GM12864 (cell line): ENCODE measurements around the gene PRLH.

Experiments used
- DNase-seq: peaks from one replicate; pipeline ENCODE4 v3.0.0-alpha.2; 2011; ENCODE audit warnings: low read depth
- H3K4me3 ChIP-seq: 2 replicates; pipeline ENCODE4 v1.5.1; 2011; ENCODE audit warnings: mild to moderate bottlenecking, low read depth, low read length, control low read depth
- TF ChIP-seq, protein P1 (sequence below): IDR thresholded peaks from 2 replicates; pipeline ENCODE4 v1.5.1; 2011; ENCODE audit warnings: low read depth, mild to moderate bottlenecking, moderate library complexity, low read length, control low read depth, inconsistent platforms; ENCODE audit errors: missing control alignments

PRLH gene

DNA sequence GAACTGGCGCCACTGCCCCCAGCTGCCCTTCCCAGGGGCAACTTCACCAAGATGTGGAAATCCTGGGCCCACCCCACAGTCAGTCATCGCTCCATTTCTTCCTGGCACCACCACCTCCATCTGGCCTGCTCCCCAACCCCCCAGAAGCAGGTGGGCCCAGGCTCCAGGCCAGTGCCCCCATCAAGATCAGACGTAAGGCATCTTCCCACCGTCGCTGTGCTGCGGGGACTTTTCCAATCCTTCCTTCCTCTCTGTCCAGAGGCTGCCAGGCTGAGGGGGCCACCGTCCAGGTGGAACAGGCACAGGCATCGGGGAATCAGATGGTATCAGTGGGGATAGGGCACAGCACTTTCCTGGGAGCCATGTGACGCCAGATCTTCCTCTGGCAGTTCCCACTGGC lies 8.1 kb downstream of the PRLH start:
- TF ChIP-seq, protein P1, sequence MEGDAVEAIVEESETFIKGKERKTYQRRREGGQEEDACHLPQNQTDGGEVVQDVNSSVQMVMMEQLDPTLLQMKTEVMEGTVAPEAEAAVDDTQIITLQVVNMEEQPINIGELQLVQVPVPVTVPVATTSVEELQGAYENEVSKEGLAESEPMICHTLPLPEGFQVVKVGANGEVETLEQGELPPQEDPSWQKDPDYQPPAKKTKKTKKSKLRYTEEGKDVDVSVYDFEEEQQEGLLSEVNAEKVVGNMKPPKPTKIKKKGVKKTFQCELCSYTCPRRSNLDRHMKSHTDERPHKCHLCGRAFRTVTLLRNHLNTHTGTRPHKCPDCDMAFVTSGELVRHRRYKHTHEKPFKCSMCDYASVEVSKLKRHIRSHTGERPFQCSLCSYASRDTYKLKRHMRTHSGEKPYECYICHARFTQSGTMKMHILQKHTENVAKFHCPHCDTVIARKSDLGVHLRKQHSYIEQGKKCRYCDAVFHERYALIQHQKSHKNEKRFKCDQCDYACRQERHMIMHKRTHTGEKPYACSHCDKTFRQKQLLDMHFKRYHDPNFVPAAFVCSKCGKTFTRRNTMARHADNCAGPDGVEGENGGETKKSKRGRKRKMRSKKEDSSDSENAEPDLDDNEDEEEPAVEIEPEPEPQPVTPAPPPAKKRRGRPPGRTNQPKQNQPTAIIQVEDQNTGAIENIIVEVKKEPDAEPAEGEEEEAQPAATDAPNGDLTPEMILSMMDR: no peak

GRCh38 chr2:237574894-237575868 lies 8.8 kb downstream of the PRLH start:
- DNase-seq: no peak
- no peak overlapping the region for H3K4me3 ChIP-seq
- TF ChIP-seq, protein P1: no peak

More for the DNA sequence above, 8.1 kb downstream of the PRLH start:
- no peak overlapping the region for H3K4me3 ChIP-seq
- DNase-seq: no peak

DNA sequence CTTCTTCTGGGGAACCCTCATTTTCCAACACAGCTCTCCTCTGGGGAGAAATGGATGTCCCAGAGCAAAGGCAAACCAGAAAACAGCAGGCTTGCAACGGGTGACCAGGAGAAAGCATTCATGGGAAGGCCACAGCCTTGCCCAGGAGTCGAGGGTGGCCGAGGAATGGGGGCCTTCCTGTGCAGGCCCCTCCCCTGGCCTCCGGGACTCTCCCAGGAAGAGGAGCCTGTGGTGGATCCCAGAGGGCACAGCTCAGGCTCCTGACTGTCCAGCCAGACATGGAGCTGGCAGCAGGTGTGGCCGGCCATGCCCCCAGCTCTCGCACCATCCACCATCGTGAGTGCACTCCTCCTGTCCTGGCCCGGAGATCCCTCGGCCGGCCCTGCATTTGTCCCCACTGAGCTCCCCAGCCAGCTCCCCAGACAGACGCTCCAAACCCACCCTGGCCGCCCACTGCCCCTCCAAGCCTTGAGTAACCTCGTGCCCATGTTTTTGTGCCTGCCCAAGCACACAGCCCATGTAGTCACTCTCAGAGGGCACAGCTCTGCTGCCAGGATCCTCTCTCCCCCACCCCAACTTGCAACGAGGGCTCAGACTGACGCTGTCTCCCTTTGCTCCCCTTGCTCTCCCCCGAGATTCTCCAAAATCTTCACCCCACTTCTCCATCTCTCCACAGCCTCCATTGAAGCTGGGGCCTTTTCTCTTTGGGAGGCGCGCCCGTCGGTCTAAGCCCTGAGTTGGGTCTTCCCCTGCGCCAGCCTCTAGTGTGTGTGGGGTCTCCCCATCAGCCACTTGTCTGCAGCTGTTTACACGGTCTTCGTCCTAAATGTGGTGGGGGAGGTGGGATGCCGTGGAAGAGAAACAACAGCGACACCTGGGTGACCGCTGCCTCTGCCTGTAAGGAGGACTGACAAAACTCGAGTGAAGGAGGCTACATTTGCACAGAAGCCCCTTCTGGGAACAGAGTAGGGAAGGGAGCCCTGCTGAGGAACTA lies 9.8 kb downstream of the PRLH start:
- no peak overlapping the region for H3K4me3 ChIP-seq
- DNase-seq: no peak
- TF ChIP-seq, protein P1: no peak

GRCh38 chr2:237576974-237577373 lies 10.6 kb downstream of the PRLH start:
- TF ChIP-seq, protein P1: no peak
- DNase-seq: no peak
- no peak overlapping the region for H3K4me3 ChIP-seq

- TF ChIP-seq, protein P1: no peak
- no peak for DNase-seq
- H3K4me3 ChIP-seq: no peak overlapping the region
These were observed 11.1 kb downstream of the PRLH start for GRCh38 chr2:237577458-237577857.

- TF ChIP-seq, protein P1: no peak
- no peak for DNase-seq
- H3K4me3 ChIP-seq: no peak overlapping the region
These were observed 11.8 kb downstream of the PRLH start for GRCh38 chr2:237577956-237578870.
